ENCODE data around the gene PDRG1. TPM values are rescaled to one million over a fixed set of nuclear protein-coding genes. Genes with fewer than 3 reads are reported as not detected.
"Not testable (repeated sequence)": the region's sequence is repeated elsewhere in the genome, so short reads cannot be mapped to it uniquely, and the experiment has no call there.

The PDRG1 gene
- total RNA-seq, 2 donors from 2014 or later: 3.0 to 4.7 TPM

DNA sequence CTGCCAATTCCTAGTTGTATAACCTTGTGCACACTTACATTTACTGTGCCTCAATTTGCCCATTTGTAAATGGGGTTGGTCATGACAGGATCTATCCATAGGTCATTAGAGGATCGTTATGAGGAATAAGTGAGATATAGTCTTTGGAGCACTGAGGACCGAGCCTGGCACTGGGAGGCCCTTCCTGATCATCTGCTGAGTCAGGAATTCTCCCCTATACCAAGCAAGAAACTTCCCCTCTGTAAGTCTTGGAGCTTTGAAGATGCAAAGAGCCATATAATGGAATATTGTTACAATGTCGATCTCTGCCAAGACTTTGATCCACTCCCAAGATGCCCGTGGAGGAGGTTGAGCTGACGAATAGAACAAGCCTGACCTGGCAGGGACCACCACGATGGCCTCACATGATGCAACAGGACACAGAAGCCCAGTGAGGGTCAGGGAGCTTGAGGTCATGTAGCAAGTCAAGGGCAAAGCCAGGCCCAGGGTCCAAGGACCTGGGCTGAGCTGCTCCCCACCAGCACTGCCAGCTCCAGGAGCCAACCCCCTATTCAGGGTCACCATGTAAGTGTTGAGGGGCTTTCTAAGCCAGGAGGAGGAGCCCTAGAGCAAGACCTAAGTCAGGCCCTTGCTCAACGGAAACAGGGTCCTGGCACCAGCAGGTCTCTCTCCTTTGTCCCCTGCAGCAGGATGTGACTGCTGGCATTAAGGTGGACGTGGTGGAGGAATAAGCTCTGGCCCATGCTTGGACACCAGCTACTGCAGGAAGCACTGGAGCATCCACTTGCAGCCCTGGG lies 16.7 kb downstream of the PDRG1 start:
- no peak for DNase-seq (ENCODE audit: low spot score)
- Histone ChIP-seq H3K27me3 (replicated peaks; ENCODE audit: insufficient read depth) (no peaks in the 10 kb centered on the region), H3K4me1 (ENCODE audit: control insufficient read depth in 1 of 2, low read depth in 2 of 2) (no peaks in the 10 kb centered on the region), H3K4me3 (no peak overlapping the region), H3K27ac (no peak overlapping the region), H3K9me3 (no peaks in the 10 kb centered on the region), H3K36me3 (no peaks in the 10 kb centered on the region)
- TF ChIP-seq CTCF (IDR thresholded peaks at IDR 0.05): no peak
- no peak for ATAC-seq (ENCODE audit: insufficient number of reproducible peaks, low FRiP score, low read depth)

GRCh38 chr20:31934491-31934890 lies 17.4 kb downstream of the PDRG1 start:
- Histone ChIP-seq H3K36me3 (no peaks in the 10 kb centered on the region), H3K9me3 (no peaks in the 10 kb centered on the region), H3K4me1 (ENCODE audit: control insufficient read depth in 1 of 2, low read depth in 2 of 2) (no peaks in the 10 kb centered on the region), H3K4me3 (no peak overlapping the region), H3K27me3 (replicated peaks; ENCODE audit: insufficient read depth) (no peaks in the 10 kb centered on the region), H3K27ac (no peak overlapping the region)
- no peak for DNase-seq (ENCODE audit: low spot score)
- no peak for ATAC-seq (ENCODE audit: insufficient number of reproducible peaks, low FRiP score, low read depth)
- no peak for TF ChIP-seq CTCF (IDR thresholded peaks at IDR 0.05)

- no peak for DNase-seq (ENCODE audit: low spot score)
- Histone ChIP-seq H3K36me3 (no peaks in the 10 kb centered on the region), H3K4me3 (no peak overlapping the region), H3K4me1 (ENCODE audit: control insufficient read depth in 1 of 2, low read depth in 2 of 2) (no peaks in the 10 kb centered on the region), H3K27me3 (replicated peaks; ENCODE audit: insufficient read depth) (no peaks in the 10 kb centered on the region), H3K27ac (no peak overlapping the region), H3K9me3 (no peaks in the 10 kb centered on the region)
- no peak for ATAC-seq (ENCODE audit: insufficient number of reproducible peaks, low FRiP score, low read depth)
- no peak for TF ChIP-seq CTCF (IDR thresholded peaks at IDR 0.05)
Observed at GRCh38 chr20:31933698-31934097, 18.1 kb downstream of the PDRG1 start.

DNA sequence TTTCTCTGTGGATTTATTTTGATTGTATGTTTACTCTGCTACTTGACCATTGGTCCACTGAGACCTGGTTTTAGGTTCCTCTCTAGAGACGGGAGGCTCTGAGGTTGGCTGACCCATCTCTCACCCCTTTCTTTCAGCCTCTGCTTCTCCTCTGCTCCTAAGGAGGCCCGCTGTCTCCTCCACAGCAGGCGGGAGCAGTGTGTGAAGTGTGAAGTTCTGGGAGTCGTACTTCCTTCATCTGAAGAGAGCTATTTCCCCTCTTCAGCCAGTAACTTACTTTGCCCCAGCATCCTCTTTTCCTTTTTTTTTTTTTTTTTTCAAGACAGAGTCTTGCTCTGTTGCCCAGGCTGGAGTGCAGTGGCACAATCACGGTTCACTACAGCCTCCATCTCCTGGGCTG lies 21.1 kb downstream of the PDRG1 start:
- H3K4me1 ChIP-seq (ENCODE audit: control insufficient read depth in 1 of 2, low read depth in 2 of 2): no peaks in the 10 kb centered on the region
- ATAC-seq (ENCODE audit: insufficient number of reproducible peaks, low FRiP score, low read depth) (no peak), DNase-seq (ENCODE audit: low spot score) (no peak)
- H3K27ac ChIP-seq: no peak overlapping the region
- H3K4me3 ChIP-seq: no peak overlapping the region
- H3K9me3 ChIP-seq: no peaks in the 10 kb centered on the region
- TF ChIP-seq CTCF (IDR thresholded peaks at IDR 0.05): no peak
- H3K36me3 ChIP-seq: no peaks in the 10 kb centered on the region
- no peaks in the 10 kb centered on the region for H3K27me3 ChIP-seq (replicated peaks; ENCODE audit: insufficient read depth)

GRCh38 chr20:31929631-31930030 lies 22.2 kb downstream of the PDRG1 start:
- not testable (repeated sequence) for DNase-seq (ENCODE audit: low spot score); H3K4me1 ChIP-seq (ENCODE audit: control insufficient read depth in 1 of 2, low read depth in 2 of 2); H3K27ac ChIP-seq; H3K9me3 ChIP-seq; H3K27me3 ChIP-seq (replicated peaks; ENCODE audit: insufficient read depth); H3K4me3 ChIP-seq; H3K36me3 ChIP-seq; ATAC-seq (ENCODE audit: insufficient number of reproducible peaks, low FRiP score, low read depth)

All from thoracic aorta (tissue), 2 donors.